Spleen (tissue), 11 donors: ENCODE results near the gene ADAMTS17. TPM values are rescaled to one million over a fixed set of nuclear protein-coding genes. Genes with fewer than 3 reads are reported as not detected.
A peak's percentile ranks its signal among the peaks of the same experiment; 100 is the strongest.

ENCODE experiments used
- DNase-seq: peaks from one replicate; pipeline ENCODE4 v3.0.0-alpha.2; 2020
- H3K27ac ChIP-seq, 8 donors: fragments of 200-600 bp; sonication (generic) in 7 of 8; 1 replicate in 4 of 8; 2 replicates in 4 of 8; pipeline versions ENCODE4 v1.5.0 to v1.8.0; 2016 to 2021; ENCODE audit warnings: inconsistent platforms in 4 of 8, mild to moderate bottlenecking in 4 of 8, moderate library complexity in 1 of 8
- H3K27me3 ChIP-seq, 7 donors: fragments of 200-600 bp; sonication (generic) in 6 of 7; replicated peaks in 1 of 7; 1 replicate in 4 of 7; 2 replicates in 3 of 7; pipeline versions ENCODE4 v1.5.0 to v1.8.0; 2016 to 2021; ENCODE audit warnings: inconsistent platforms in 3 of 7, mild to moderate bottlenecking in 1 of 7
- H3K36me3 ChIP-seq, 6 donors: fragments of 200-600 bp; sonication (generic) in 5 of 6; 1 replicate in 4 of 6; 2 replicates in 2 of 6; pipeline versions ENCODE4 v1.5.0 to v1.8.0; 2016 to 2021; ENCODE audit warnings: inconsistent platforms in 2 of 6
- H3K4me1 ChIP-seq, 6 donors: fragments of 200-600 bp; sonication (generic) in 5 of 6; 1 replicate in 3 of 6; 2 replicates in 3 of 6; pipeline versions ENCODE4 v1.5.0 to v1.8.0; 2016 to 2021; ENCODE audit warnings: inconsistent platforms in 3 of 6
- H3K4me3 ChIP-seq, 8 donors: fragments of 200-600 bp; sonication (generic) in 7 of 8; 1 replicate in 4 of 8; 2 replicates in 4 of 8; pipeline versions ENCODE4 v1.5.0 to v1.8.0; 2016 to 2021; ENCODE audit warnings: inconsistent platforms in 4 of 8, mild to moderate bottlenecking in 4 of 8, moderate library complexity in 2 of 8
- H3K9me3 ChIP-seq, 8 donors: fragments of 200-600 bp; sonication (generic) in 7 of 8; 1 replicate in 4 of 8; 2 replicates in 4 of 8; pipeline versions ENCODE4 v1.5.0 to v1.8.0; 2016 to 2021; ENCODE audit warnings: inconsistent platforms in 4 of 8
- CTCF ChIP-seq, 11 experiments: fragments of 200-600 bp in 7 of 11; fragments of 450-650 bp in 4 of 11; sonication (generic) in 4 of 11; IDR thresholded peaks in 8 of 11; conservative IDR thresholded peaks in 3 of 11; 1 replicate in 7 of 11; 2 replicates in 4 of 11; pipeline versions ENCODE4 v1.4.0 to v1.8.0; 2016 to 2021; ENCODE audit warnings: antibody characterized with exemption in 11 of 11, inconsistent platforms in 4 of 11, mild to moderate bottlenecking in 1 of 11
- POLR2A ChIP-seq, 3 donors: fragments of 450-650 bp; IDR thresholded peaks; one replicate each; pipeline ENCODE4 v1.5.1; 2017; ENCODE audit warnings: antibody characterized with exemption in 3 of 3, mild to moderate bottlenecking in 1 of 3
- POLR2AphosphoS5 ChIP-seq, 3 donors: sonication (generic); formaldehyde crosslinking; IDR thresholded peaks; one replicate each; pipeline ENCODE4 v1.5.1; 2017; ENCODE audit warnings: antibody characterized with exemption in 3 of 3
- WGBS, 5 donors: extraction: QIAGEN DNeasy Blood & Tissue Kit in 3 of 5; methylation state at CpG; one replicate each; pipeline versions ENCODE4 v1.1.5 to v1.1.7; 2013 to 2018; 5-methylcytosine and 5-hydroxymethylcytosine counted together
- intact Hi-C: fragments of 100-400 bp; cut with DNase I; formaldehyde crosslinking; loops from one replicate; pipeline ENCODE4 v1.15.0; 2023; ENCODE audit warnings: low total_unique reads
- polyA plus RNA-seq, 3 donors: library from polyadenylated mRNA; stranded (reverse); fragments of 200-250 nt; gene quantifications; one replicate each; pipeline ENCODE4 v1.2.1, GENCODE V29; 2013
- total RNA-seq, 7 donors: library from RNA; depleted of rRNA in 3 of 7; stranded (reverse); fragments of >200 nt in 3 of 7; fragmentation: NEBNext Ultra II Directional in 4 of 7; extraction: Animal tissue kit (Norgen Biotek cat#: 25700) in 4 of 7; gene quantifications; one replicate each; pipeline versions ENCODE4 v1.1.0 to v1.2.1, GENCODE V29; 2016 to 2021
- donor health status: healthy with polysubstance abuse.
- donor health status: DM: no; HTN: no; CAD: no; lungs with moderate emphysema.
- donor health status: DM: no; HTN: no; CAD: no.
- donor health status: Bipolar disorder and iron deficiency.
- donor health status: healthy.
- donor health status: DM: no; HTN: no; CAD: no.
- donor health status: DM: yes; HTN: yes; CAD: no.

ADAMTS17 gene
- total and polyA plus RNA-seq, 10 donors, result 0.21 to 13.2 (median 5.8) TPM

DNA sequence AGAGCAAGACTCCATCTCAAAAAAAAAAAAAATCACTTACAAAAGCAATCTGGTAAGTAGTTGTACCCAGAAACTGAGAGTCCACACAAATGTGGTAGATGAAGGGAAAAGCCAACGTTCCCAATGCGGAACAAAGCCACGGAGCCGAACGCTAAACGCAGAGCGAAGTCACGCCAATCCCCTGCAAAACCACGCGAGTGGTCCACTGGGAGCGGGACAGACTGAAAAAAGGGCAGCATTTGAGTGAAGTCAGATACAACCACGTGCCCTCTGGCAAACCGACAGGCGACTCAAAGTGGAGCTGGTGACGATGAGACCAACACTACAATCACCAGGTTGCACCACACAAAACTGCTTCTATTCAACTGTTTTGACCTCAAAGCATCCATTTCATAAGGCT lies 362.4 kb downstream of the ADAMTS17 start:
- no peaks in the 10 kb centered on the region for H3K36me3 ChIP-seq
- TF ChIP-seq CTCF (IDR thresholded peaks at IDR 0.05 in 8 of 11, conservative IDR thresholded peaks at IDR 0.05 in 3 of 11) (no peak), POLR2A (IDR thresholded peaks at IDR 0.05) (no peak), POLR2AphosphoS5 (IDR thresholded peaks at IDR 0.05) (no peak)
- no peak overlapping the region for H3K27ac ChIP-seq
- no peaks in the 10 kb centered on the region for H3K9me3 ChIP-seq
- peak; percentile 36 for DNase-seq
- peaks cover 0 to 39% (median 0%) of the 10 kb centered on the region in 7 donors for H3K27me3 ChIP-seq
- intact Hi-C loops, result no loop called here
- H3K4me1 ChIP-seq, result peaks cover 0 to 13% (median 6%) of the 10 kb centered on the region in 6 donors
- no peak overlapping the region for H3K4me3 ChIP-seq
- 93 to 98% (median 96%) methylated on average over 15 of the region's 15 CpGs for WGBS, 5 donors

DNA sequence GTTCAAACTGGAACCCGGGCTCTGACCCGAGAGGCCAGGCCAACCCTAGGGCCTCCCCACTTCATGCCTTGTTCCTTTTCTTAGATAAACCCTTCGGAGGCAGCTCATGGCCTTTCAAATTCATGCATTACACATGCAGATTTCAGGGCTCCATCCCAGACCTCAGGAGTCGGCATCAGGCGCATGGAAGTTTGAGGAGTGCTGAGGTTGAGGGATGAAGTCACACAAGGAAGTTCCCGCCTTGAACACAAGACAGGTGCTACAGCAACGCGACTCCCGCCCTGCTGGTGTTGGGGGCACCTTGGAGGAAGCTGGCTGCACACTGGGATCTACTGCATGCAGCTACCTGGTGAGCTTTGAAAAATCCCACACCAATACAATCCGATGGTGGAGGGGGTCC lies 363.3 kb downstream of the ADAMTS17 start:
- intact Hi-C loops, result no loop called here
- no peaks in the 10 kb centered on the region for H3K36me3 ChIP-seq
- H3K27me3 ChIP-seq, result peaks cover 0 to 30% (median 0%) of the 10 kb centered on the region in 7 donors
- 73 to 83% (median 78%) methylated on average over 9 to 10 of the region's 10 CpGs for WGBS, 5 donors
- TF ChIP-seq POLR2A (IDR thresholded peaks at IDR 0.05) (no peak), POLR2AphosphoS5 (IDR thresholded peaks at IDR 0.05) (no peak), CTCF (IDR thresholded peaks at IDR 0.05 in 8 of 11, conservative IDR thresholded peaks at IDR 0.05 in 3 of 11) (no peak)
- peak; percentile 35 for DNase-seq
- no peak overlapping the region for H3K27ac ChIP-seq
- H3K9me3 ChIP-seq, result no peaks in the 10 kb centered on the region
- H3K4me3 ChIP-seq, result no peak overlapping the region
- H3K4me1 ChIP-seq, result peaks cover 0 to 6% (median under 1%) of the 10 kb centered on the region in 6 donors

DNA sequence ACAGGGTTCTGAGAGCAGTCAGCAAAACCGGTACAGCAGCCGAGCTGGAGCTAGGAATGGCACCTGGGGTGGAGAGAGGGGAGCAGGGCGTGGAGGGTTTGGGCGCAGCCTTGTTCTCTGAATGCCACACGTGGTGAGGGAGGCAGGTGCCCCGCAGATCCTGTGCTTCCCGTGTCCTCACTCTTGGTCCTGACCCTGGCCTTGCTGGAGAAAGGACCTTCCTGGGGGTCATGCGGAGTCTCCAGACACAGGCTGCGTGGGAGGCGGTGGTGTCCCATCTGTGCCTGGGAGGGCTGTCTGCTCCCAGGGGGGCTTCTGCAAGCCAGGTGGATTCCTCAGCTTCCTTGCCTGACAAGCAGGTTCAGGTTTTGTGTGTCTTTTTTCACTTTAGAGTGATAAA lies 363.8 kb downstream of the ADAMTS17 start:
- no peak for TF ChIP-seq CTCF (IDR thresholded peaks at IDR 0.05 in 8 of 11, conservative IDR thresholded peaks at IDR 0.05 in 3 of 11)
- no peak for TF ChIP-seq POLR2AphosphoS5 (IDR thresholded peaks at IDR 0.05)
- TF ChIP-seq POLR2A (IDR thresholded peaks at IDR 0.05), result no peak
- Histone ChIP-seq H3K36me3 (no peaks in the 10 kb centered on the region), H3K4me1 (peaks cover 0 to under 1% (median 0%) of the 10 kb centered on the region in 6 donors), H3K9me3 (no peaks in the 10 kb centered on the region), H3K4me3 (no peak overlapping the region), H3K27ac (no peak overlapping the region), H3K27me3 (peaks cover 0 to 25% (median 0%) of the 10 kb centered on the region in 7 donors)
- intact Hi-C loops, result no loop called here
- WGBS, 5 donors, result 80 to 88% (median 85%) methylated on average over 3 to 10 of the region's 10 CpGs
- DNase-seq, result no peak

GRCh38 chr15:99976811-99977271 lies 364.9 kb downstream of the ADAMTS17 start:
- WGBS, 5 donors, result 75 to 90% (median 86%) methylated on average over 9 of the region's 9 CpGs
- H3K27ac ChIP-seq, result no peak overlapping the region
- H3K9me3 ChIP-seq, result no peaks in the 10 kb centered on the region
- no peak for DNase-seq
- intact Hi-C loops, result no loop called here
- H3K4me3 ChIP-seq, result no peak overlapping the region
- no peaks in the 10 kb centered on the region for H3K4me1 ChIP-seq
- H3K27me3 ChIP-seq, result peaks cover 0 to 14% (median 0%) of the 10 kb centered on the region in 7 donors
- H3K36me3 ChIP-seq, result no peaks in the 10 kb centered on the region
- TF ChIP-seq POLR2A (IDR thresholded peaks at IDR 0.05), result no peak
- no peak for TF ChIP-seq POLR2AphosphoS5 (IDR thresholded peaks at IDR 0.05)
- TF ChIP-seq CTCF (IDR thresholded peaks at IDR 0.05 in 8 of 11, conservative IDR thresholded peaks at IDR 0.05 in 3 of 11), result no peak
